Skeletal muscle tissue (tissue), 4 donors: Measurements from ENCODE around the gene PHLPP1. TPM values are rescaled to one million over a fixed set of nuclear protein-coding genes. Genes with fewer than 3 reads are reported as not detected.
A peak's percentile ranks its signal among the peaks of the same experiment; 100 is the strongest.

Source experiments
- H3K27ac ChIP-seq: one replicate; pipeline ENCODE4 v1.7.0; 2013; ENCODE audit warnings: mild to moderate bottlenecking, low read depth, low read length, inconsistent platforms
- H3K27me3 ChIP-seq, 3 donors: one replicate each; pipeline ENCODE4 v1.7.0; 2013; ENCODE audit warnings: low read length in 3 of 3; ENCODE audit not compliant: control insufficient read depth in 3 of 3, insufficient read depth in 3 of 3
- H3K36me3 ChIP-seq, 3 donors: one replicate each; pipeline ENCODE4 v1.7.0; 2013; ENCODE audit warnings: low read length in 3 of 3; ENCODE audit not compliant: control insufficient read depth in 3 of 3, insufficient read depth in 3 of 3
- H3K4me1 ChIP-seq, 3 donors: one replicate each; pipeline ENCODE4 v1.7.0; 2013; ENCODE audit warnings: low read length in 3 of 3, mild to moderate bottlenecking in 3 of 3; ENCODE audit not compliant: control insufficient read depth in 3 of 3, insufficient read depth in 3 of 3
- H3K4me3 ChIP-seq, 3 donors: one replicate each; pipeline ENCODE4 v1.7.0; 2013; ENCODE audit warnings: low read length in 3 of 3
- H3K9ac ChIP-seq, 3 donors: one replicate each; pipeline ENCODE4 v1.7.0; 2013; ENCODE audit warnings: low read length in 3 of 3, mild to moderate bottlenecking in 3 of 3, moderate library complexity in 2 of 3, low read depth in 1 of 3
- H3K9me3 ChIP-seq, 3 donors: one replicate each; pipeline ENCODE4 v1.7.0; 2013; ENCODE audit warnings: low read length in 3 of 3; ENCODE audit not compliant: control insufficient read depth in 3 of 3
- total RNA-seq: library from RNA; depleted of rRNA; stranded (reverse); fragments of >200 nt; gene quantifications from one replicate; pipeline ENCODE4 v1.2.3, GENCODE V29; 2014
- donor health status: Osteomylitis.

PHLPP1 gene
- total RNA-seq, 1 donor from 2014 or later = 11.5 TPM

- H3K9me3 ChIP-seq = no peaks in the 10 kb centered on the region
- peaks cover 0 to 1% (median under 1%) of the 10 kb centered on the region in 3 donors for H3K4me1 ChIP-seq
- no peaks in the 10 kb centered on the region for H3K27me3 ChIP-seq
- peaks cover 12 to 35% (median 15%) of the 10 kb centered on the region in 3 donors for H3K36me3 ChIP-seq
- H3K27ac ChIP-seq = no peak overlapping the region
- no peak overlapping the region for H3K4me3 ChIP-seq
- no peak overlapping the region for H3K9ac ChIP-seq
Measured at GRCh38 chr18:62977512-62977911, 262.2 kb downstream of the PHLPP1 start.

- Histone ChIP-seq H3K9ac (no peak overlapping the region), H3K27me3 (no peaks in the 10 kb centered on the region), H3K4me1 (peaks cover 0 to 3% (median 2%) of the 10 kb centered on the region in 3 donors), H3K9me3 (no peaks in the 10 kb centered on the region), H3K4me3 (no peak overlapping the region), H3K36me3 (peaks cover 12 to 33% (median 15%) of the 10 kb centered on the region in 3 donors), H3K27ac (no peak overlapping the region)
Measured at GRCh38 chr18:62978251-62979049, 263.1 kb downstream of the PHLPP1 start.

GRCh38 chr18:62979176-62979575 is 263.8 kb downstream of the PHLPP1 start:
- H3K9ac ChIP-seq = no peak overlapping the region
- H3K4me1 ChIP-seq = peaks cover 0 to 3% (median 2%) of the 10 kb centered on the region in 3 donors
- H3K27ac ChIP-seq = no peak overlapping the region
- peaks cover 12 to 33% (median 15%) of the 10 kb centered on the region in 3 donors for H3K36me3 ChIP-seq
- no peaks in the 10 kb centered on the region for H3K27me3 ChIP-seq
- no peaks in the 10 kb centered on the region for H3K9me3 ChIP-seq
- H3K4me3 ChIP-seq = no peak overlapping the region

GRCh38 chr18:62979900-62980299 is 264.6 kb downstream of the PHLPP1 start:
- Histone ChIP-seq H3K9me3 (no peaks in the 10 kb centered on the region), H3K36me3 (peaks cover 12 to 31% (median 15%) of the 10 kb centered on the region in 3 donors), H3K4me3 (no peak overlapping the region), H3K27me3 (no peaks in the 10 kb centered on the region), H3K9ac (no peak overlapping the region), H3K4me1 (peaks cover 0 to 3% (median 2%) of the 10 kb centered on the region in 3 donors), H3K27ac (no peak overlapping the region)

- H3K27me3 ChIP-seq = no peaks in the 10 kb centered on the region
- peaks cover 0 to 3% (median 2%) of the 10 kb centered on the region in 3 donors for H3K4me1 ChIP-seq
Measured at GRCh38 chr18:62981566-62981965, 266.2 kb downstream of the PHLPP1 start.

GRCh38 chr18:62982600-62983251 is 267.4 kb downstream of the PHLPP1 start:
- peaks cover 6 to 16% (median 12%) of the 10 kb centered on the region in 3 donors for H3K36me3 ChIP-seq
- peak overlapping the region in 2 of 3 donors; percentile 1 to 32 for H3K9ac ChIP-seq
- peak overlapping the region; percentile 52 to 64 (median 53) for H3K4me3 ChIP-seq
- H3K27ac ChIP-seq = no peak overlapping the region
- no peaks in the 10 kb centered on the region for H3K27me3 ChIP-seq
- H3K4me1 ChIP-seq = peaks cover 0 to 3% (median 2%) of the 10 kb centered on the region in 3 donors
- no peaks in the 10 kb centered on the region for H3K9me3 ChIP-seq

More at GRCh38 chr18:62981566-62981965, 266.2 kb downstream of the PHLPP1 start:
- H3K27ac ChIP-seq = no peak overlapping the region
- no peaks in the 10 kb centered on the region for H3K9me3 ChIP-seq
- no peak overlapping the region for H3K4me3 ChIP-seq
- H3K36me3 ChIP-seq = peaks cover 6 to 19% (median 12%) of the 10 kb centered on the region in 3 donors
- H3K9ac ChIP-seq = no peak overlapping the region

- Histone ChIP-seq H3K4me1 (peaks cover 0 to 3% (median 2%) of the 10 kb centered on the region in 3 donors), H3K4me3 (no peak overlapping the region), H3K27me3 (no peaks in the 10 kb centered on the region), H3K9me3 (no peaks in the 10 kb centered on the region), H3K27ac (no peak overlapping the region), H3K36me3 (peaks cover 0 to 3% (median 0%) of the 10 kb centered on the region in 3 donors), H3K9ac (no peak overlapping the region)
Measured at GRCh38 chr18:62984656-62985315, 269.4 kb downstream of the PHLPP1 start.

GRCh38 chr18:62986490-62986889 is 271.1 kb downstream of the PHLPP1 start:
- Histone ChIP-seq H3K27me3 (no peaks in the 10 kb centered on the region), H3K27ac (no peak overlapping the region), H3K4me1 (peaks cover 0 to 3% (median 2%) of the 10 kb centered on the region in 3 donors), H3K36me3 (no peaks in the 10 kb centered on the region), H3K9me3 (no peaks in the 10 kb centered on the region), H3K9ac (no peak overlapping the region), H3K4me3 (no peak overlapping the region)

GRCh38 chr18:62987055-62987830 is 271.9 kb downstream of the PHLPP1 start:
- H3K36me3 ChIP-seq = no peaks in the 10 kb centered on the region
- peaks cover 0 to 3% (median 0%) of the 10 kb centered on the region in 3 donors for H3K27me3 ChIP-seq
- H3K4me1 ChIP-seq = peaks cover 0 to 3% (median 2%) of the 10 kb centered on the region in 3 donors
- H3K9me3 ChIP-seq = no peaks in the 10 kb centered on the region
- no peak overlapping the region for H3K4me3 ChIP-seq
- H3K27ac ChIP-seq = no peak overlapping the region
- H3K9ac ChIP-seq = no peak overlapping the region
